GM12891 (cell line): ENCODE measurements around the gene TUT4.

Experiments used
- POLR2A ChIP-seq: IDR thresholded peaks from 2 replicates; pipeline ENCODE4 v1.6.1; 2011; ENCODE audit warnings: low read depth, low read length, control low read depth
- POLR2AphosphoS5 ChIP-seq: IDR thresholded peaks from 2 replicates; pipeline ENCODE4 v1.6.1; 2011; ENCODE audit warnings: low read depth, low read length, control low read depth
- TAF1 ChIP-seq: IDR thresholded peaks from 2 replicates; pipeline ENCODE4 v1.6.1; 2011; ENCODE audit warnings: low read depth, low read length, control low read depth

- TF ChIP-seq POLR2A = no peak
- TF ChIP-seq POLR2AphosphoS5 = no peak
- TF ChIP-seq TAF1 = no peak
Measured at GRCh38 chr1:52520148-52520547, 32.7 kb downstream of the TUT4 start.
